Endodermal cell (in vitro differentiated cells): ENCODE data around the gene SNX9. TPM values are rescaled to one million over a fixed set of nuclear protein-coding genes. Genes with fewer than 3 reads are reported as not detected.
A peak's percentile ranks its signal among the peaks of the same experiment; 100 is the strongest.

Experiments
- DNase-seq: peaks from one replicate; pipeline ENCODE4 v3.0.0-alpha.2; 2017
- H3K27ac ChIP-seq: 2 replicates; pipeline ENCODE4 v1.5.1; 2013; ENCODE audit warnings: mild to moderate bottlenecking, low read depth, low read length, moderate library complexity
- H3K27me3 ChIP-seq: 2 replicates; pipeline ENCODE4 v1.6.1; 2013; ENCODE audit warnings: mild to moderate bottlenecking, low read length, moderate library complexity; ENCODE audit not compliant: insufficient read depth, control insufficient read depth, poor library complexity, severe bottlenecking
- H3K36me3 ChIP-seq: 2 replicates; pipeline ENCODE4 v1.7.0; 2013; ENCODE audit warnings: mild to moderate bottlenecking, low read length, moderate library complexity; ENCODE audit not compliant: control insufficient read depth, insufficient read depth
- H3K4me1 ChIP-seq: one replicate; pipeline ENCODE4 v1.7.0; 2013; ENCODE audit warnings: low read length; ENCODE audit not compliant: control insufficient read depth, insufficient read depth
- H3K4me3 ChIP-seq: 2 replicates; pipeline ENCODE4 v1.5.1; 2013; ENCODE audit warnings: mild to moderate bottlenecking, low read length, moderate library complexity
- H3K9ac ChIP-seq: 2 replicates; pipeline ENCODE4 v1.6.1; 2013; ENCODE audit warnings: mild to moderate bottlenecking, low read length, moderate library complexity; ENCODE audit not compliant: poor library complexity, severe bottlenecking; ENCODE audit errors: extremely low read depth
- H3K9me3 ChIP-seq: 2 replicates; pipeline ENCODE4 v1.6.1; 2013; ENCODE audit warnings: mild to moderate bottlenecking, low read length, moderate library complexity; ENCODE audit not compliant: control insufficient read depth
- H3K27ac Mint-ChIP-seq: 2 replicates; pipeline ENCODE4 v1.8.0; 2020; ENCODE audit warnings: mixed read lengths
- H3K27me3 Mint-ChIP-seq: 2 replicates; pipeline ENCODE4 v1.8.0; 2021; ENCODE audit warnings: mild to moderate bottlenecking, mixed read lengths; ENCODE audit not compliant: insufficient read depth
- H3K36me3 Mint-ChIP-seq: 2 replicates; pipeline ENCODE4 v1.8.0; 2020; ENCODE audit warnings: low read depth, mixed read lengths
- H3K4me1 Mint-ChIP-seq: 2 replicates; pipeline ENCODE4 v1.8.0; 2020; ENCODE audit warnings: mixed read lengths
- H3K4me3 Mint-ChIP-seq: 2 replicates; pipeline ENCODE4 v1.8.0; 2020; ENCODE audit warnings: mild to moderate bottlenecking, moderate library complexity, mixed read lengths
- H3K9me3 Mint-ChIP-seq: 2 replicates; pipeline ENCODE4 v1.8.0; 2020; ENCODE audit warnings: mild to moderate bottlenecking, mixed read lengths
- WGBS, 2 experiments: methylation state at CpG; one replicate each; pipeline versions ENCODE4 v1.1.5 to v1.1.7; 2013; ENCODE audit warnings: missing lambda C conversion rate in 2 of 2, mixed read lengths in 1 of 2; ENCODE audit not compliant: insufficient coverage in 1 of 2, insufficient read length in 1 of 2; 5-methylcytosine and 5-hydroxymethylcytosine counted together
- total RNA-seq, 2 donors: library from RNA; stranded (reverse); fragmentation: NEBNext Ultra II Directional in 1 of 2; extraction: Animal tissue kit (Norgen Biotek cat#: 25700) in 1 of 2; gene quantifications; 2 replicates in 1 of 2; 3 replicates in 1 of 2; pipeline ENCODE4 v1.2.1, GENCODE V29; 2021
- TF ChIP-seq, protein P1 (sequence below): fragments of 200-600 bp; sonication (generic); conservative IDR thresholded peaks from 2 replicates; pipeline ENCODE4 v1.5.0; 2021; ENCODE audit warnings: antibody characterized with exemption, mild to moderate bottlenecking

SNX9 gene
- total RNA-seq, 2 donors from 2014 or later, result 30.6 to 33.0 TPM

GRCh38 chr6:157904999-157905398, 82.0 kb downstream of the SNX9 start:
- peaks cover 65% of the 10 kb centered on the region for H3K36me3 ChIP-seq
- TF ChIP-seq, protein P1, sequence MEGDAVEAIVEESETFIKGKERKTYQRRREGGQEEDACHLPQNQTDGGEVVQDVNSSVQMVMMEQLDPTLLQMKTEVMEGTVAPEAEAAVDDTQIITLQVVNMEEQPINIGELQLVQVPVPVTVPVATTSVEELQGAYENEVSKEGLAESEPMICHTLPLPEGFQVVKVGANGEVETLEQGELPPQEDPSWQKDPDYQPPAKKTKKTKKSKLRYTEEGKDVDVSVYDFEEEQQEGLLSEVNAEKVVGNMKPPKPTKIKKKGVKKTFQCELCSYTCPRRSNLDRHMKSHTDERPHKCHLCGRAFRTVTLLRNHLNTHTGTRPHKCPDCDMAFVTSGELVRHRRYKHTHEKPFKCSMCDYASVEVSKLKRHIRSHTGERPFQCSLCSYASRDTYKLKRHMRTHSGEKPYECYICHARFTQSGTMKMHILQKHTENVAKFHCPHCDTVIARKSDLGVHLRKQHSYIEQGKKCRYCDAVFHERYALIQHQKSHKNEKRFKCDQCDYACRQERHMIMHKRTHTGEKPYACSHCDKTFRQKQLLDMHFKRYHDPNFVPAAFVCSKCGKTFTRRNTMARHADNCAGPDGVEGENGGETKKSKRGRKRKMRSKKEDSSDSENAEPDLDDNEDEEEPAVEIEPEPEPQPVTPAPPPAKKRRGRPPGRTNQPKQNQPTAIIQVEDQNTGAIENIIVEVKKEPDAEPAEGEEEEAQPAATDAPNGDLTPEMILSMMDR, result no peak
- no peak for DNase-seq
- H3K27ac Mint-ChIP-seq, result no peak overlapping the region
- peaks cover 23% of the 10 kb centered on the region for H3K4me1 Mint-ChIP-seq
- no peak overlapping the region for H3K27ac ChIP-seq
- WGBS, 2 experiments, result 76 to 84% methylated on average over 4 of the region's 4 CpGs
- H3K4me3 ChIP-seq, result no peak overlapping the region
- no peaks in the 10 kb centered on the region for H3K27me3 ChIP-seq
- H3K4me1 ChIP-seq, result peaks cover 17% of the 10 kb centered on the region
- H3K27me3 Mint-ChIP-seq, result no peaks in the 10 kb centered on the region
- no peak overlapping the region for H3K4me3 Mint-ChIP-seq
- peaks cover 61% of the 10 kb centered on the region for H3K36me3 Mint-ChIP-seq
- no peaks in the 10 kb centered on the region for H3K9me3 ChIP-seq
- H3K9ac ChIP-seq, result no peak overlapping the region
- no peaks in the 10 kb centered on the region for H3K9me3 Mint-ChIP-seq

DNA sequence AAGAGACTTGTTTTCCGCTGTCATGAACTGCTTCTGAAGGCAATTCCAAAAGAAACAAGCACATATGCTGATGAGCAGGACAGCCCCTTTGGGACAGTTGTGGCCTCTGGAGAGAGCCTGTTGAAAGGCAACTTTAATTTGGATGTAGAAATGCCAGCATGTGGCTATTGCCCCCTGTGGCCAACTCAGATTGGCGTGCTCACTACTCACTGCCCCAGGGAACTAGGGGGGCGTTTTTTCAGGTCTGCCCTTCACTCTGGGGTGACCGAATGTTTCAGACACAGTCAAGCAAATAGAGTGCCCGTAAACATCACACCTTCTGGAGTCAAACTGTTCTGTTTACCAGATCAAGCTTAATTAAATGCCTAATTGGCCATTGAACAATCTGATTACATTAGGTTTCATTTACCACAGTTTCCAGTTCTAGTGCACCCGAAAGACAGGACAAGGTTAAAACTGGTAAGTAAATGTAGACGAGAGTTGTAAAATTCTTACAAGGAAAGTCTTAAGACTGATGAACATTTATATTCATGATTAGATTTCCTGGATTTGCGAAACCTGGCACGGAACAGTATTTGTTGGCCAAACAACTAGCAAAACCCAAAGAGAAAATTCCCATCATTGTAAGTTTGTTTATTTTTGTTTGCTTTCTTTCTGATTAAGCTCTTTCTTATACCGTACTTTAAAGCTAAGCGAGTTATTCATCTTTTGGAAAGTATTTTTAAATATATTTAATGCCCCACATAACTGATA, 82.7 kb downstream of the SNX9 start:
- Histone ChIP-seq H3K9ac (no peak overlapping the region), H3K4me1 (peaks cover 17% of the 10 kb centered on the region), H3K9me3 (no peaks in the 10 kb centered on the region), H3K27ac (no peak overlapping the region), H3K27me3 (no peaks in the 10 kb centered on the region), H3K4me3 (no peak overlapping the region), H3K36me3 (peaks cover 71% of the 10 kb centered on the region)
- H3K36me3 Mint-ChIP-seq, result peaks cover 65% of the 10 kb centered on the region
- WGBS, 2 experiments, result 73 to 84% methylated on average over 8 to 9 of the region's 11 CpGs
- no peaks in the 10 kb centered on the region for H3K9me3 Mint-ChIP-seq
- no peaks in the 10 kb centered on the region for H3K27me3 Mint-ChIP-seq
- H3K4me1 Mint-ChIP-seq, result peaks cover 23% of the 10 kb centered on the region
- peak overlapping the region; percentile 64 for H3K27ac Mint-ChIP-seq
- no peak overlapping the region for H3K4me3 Mint-ChIP-seq
- TF ChIP-seq, protein P1, result peak; percentile 48
- peak; percentile 63 for DNase-seq

DNA sequence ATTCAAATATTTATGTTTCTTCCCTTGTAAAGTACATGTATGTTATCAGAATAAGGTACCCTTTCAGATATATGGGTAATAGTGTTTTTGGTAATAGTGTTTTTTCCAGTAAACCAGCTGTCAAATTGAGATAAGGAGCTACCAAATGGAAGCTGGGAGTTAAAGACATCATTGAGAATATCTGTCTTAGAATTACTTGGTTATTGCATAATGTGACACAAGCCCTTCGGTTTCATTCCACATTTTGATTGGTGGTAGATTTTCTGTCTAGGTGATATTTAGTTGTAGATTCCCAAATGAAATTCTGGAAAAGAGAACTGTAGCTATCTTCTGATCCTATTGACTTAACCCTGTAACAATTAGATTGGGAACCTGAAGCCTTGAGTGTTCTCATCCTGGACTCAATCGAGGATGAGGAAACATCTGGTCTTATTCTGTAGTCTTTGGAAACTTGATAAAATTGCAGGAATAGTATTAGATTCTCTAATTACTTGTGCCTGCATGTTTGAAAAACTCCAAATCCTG, 83.6 kb downstream of the SNX9 start:
- H3K27ac Mint-ChIP-seq, result no peak overlapping the region
- TF ChIP-seq, protein P1, result no peak

More for the DNA sequence above, 83.6 kb downstream of the SNX9 start:
- Histone ChIP-seq H3K4me3 (no peak overlapping the region), H3K9me3 (no peaks in the 10 kb centered on the region), H3K27ac (no peak overlapping the region), H3K27me3 (no peaks in the 10 kb centered on the region), H3K4me1 (peaks cover 17% of the 10 kb centered on the region), H3K9ac (no peak overlapping the region), H3K36me3 (peaks cover 71% of the 10 kb centered on the region)
- peaks cover 64% of the 10 kb centered on the region for H3K36me3 Mint-ChIP-seq
- peaks cover 23% of the 10 kb centered on the region for H3K4me1 Mint-ChIP-seq
- DNase-seq, result no peak
- no peak overlapping the region for H3K4me3 Mint-ChIP-seq
- WGBS, 2 experiments, result 90 to 94% methylated on average over 1 to 2 of the region's 2 CpGs
- no peaks in the 10 kb centered on the region for H3K9me3 Mint-ChIP-seq
- H3K27me3 Mint-ChIP-seq, result no peaks in the 10 kb centered on the region
